ENCODE data around the gene NDUFB6.

Gene NDUFB6

GRCh38 chr9:32518276-32518675 is 54.7 kb downstream of the NDUFB6 start:
- DNase-seq (ENCODE audit: low spot score), result no peak

GRCh38 chr9:32516241-32516640 is 56.7 kb downstream of the NDUFB6 start:
- no peak for DNase-seq (ENCODE audit: low spot score)

- no peak for DNase-seq (ENCODE audit: low spot score)
Observed at GRCh38 chr9:32508728-32509127, 64.2 kb downstream of the NDUFB6 start.

GRCh38 chr9:32503008-32503407 is 70.0 kb downstream of the NDUFB6 start:
- no peak for DNase-seq (ENCODE audit: low spot score)
